Aorta (tissue), 5 donors: ENCODE results near the gene MMP11. TPM values are rescaled to one million over a fixed set of nuclear protein-coding genes. Genes with fewer than 3 reads are reported as not detected.
A peak's percentile ranks its signal among the peaks of the same experiment; 100 is the strongest.

Experiments used
- ATAC-seq: fragments of 200-7000 bp; cut with Tn5 transposase; one replicate; pipeline ENCODE4 v1.9.1; 2022; ENCODE audit warnings: moderate library complexity; ENCODE audit not compliant: low FRiP score
- DNase-seq, 2 donors: peaks; one replicate each; pipeline ENCODE4 v3.0.0-alpha.2; 2020
- H3K27ac ChIP-seq, 2 donors: one replicate each; pipeline ENCODE4 v1.5.1; 2013; ENCODE audit warnings: low read length in 2 of 2, mild to moderate bottlenecking in 2 of 2, moderate library complexity in 2 of 2, control low read depth in 1 of 2, inconsistent platforms in 1 of 2, low read depth in 1 of 2
- H3K27me3 ChIP-seq, 2 donors: one replicate each; pipeline ENCODE4 v1.6.1; 2013; ENCODE audit warnings: control low read depth in 1 of 2, low read length in 1 of 2, mild to moderate bottlenecking in 1 of 2, moderate library complexity in 1 of 2; ENCODE audit not compliant: insufficient read depth in 2 of 2, control insufficient read depth in 1 of 2
- H3K36me3 ChIP-seq, 2 donors: one replicate each; pipeline ENCODE4 v1.6.1; 2013; ENCODE audit warnings: control low read depth in 1 of 2, low read length in 1 of 2, mild to moderate bottlenecking in 1 of 2; ENCODE audit not compliant: insufficient read depth in 2 of 2, control insufficient read depth in 1 of 2
- H3K4me1 ChIP-seq, 2 donors: one replicate each; pipeline ENCODE4 v1.6.1; 2013; ENCODE audit warnings: low read length in 2 of 2, control low read depth in 1 of 2, mild to moderate bottlenecking in 1 of 2, moderate library complexity in 1 of 2; ENCODE audit not compliant: insufficient read depth in 2 of 2, control insufficient read depth in 1 of 2
- H3K4me3 ChIP-seq, 2 donors: one replicate each; pipeline ENCODE4 v1.5.1; 2013; ENCODE audit warnings: low read length in 2 of 2, control low read depth in 1 of 2, mild to moderate bottlenecking in 1 of 2
- H3K9me3 ChIP-seq: one replicate; pipeline ENCODE4 v1.6.1; 2013; ENCODE audit warnings: mild to moderate bottlenecking, low read length; ENCODE audit not compliant: control insufficient read depth
- WGBS, 2 donors: extraction: QIAGEN DNeasy Blood & Tissue Kit; methylation state at CpG; one replicate each; pipeline ENCODE4 v1.1.7; 2013; 5-methylcytosine and 5-hydroxymethylcytosine counted together
- intact Hi-C, 2 donors: fragments of 100-400 bp; cut with DNase I; formaldehyde crosslinking; loops; one replicate each; pipeline versions ENCODE4 v1.14.2 to v1.15.0; 2022
- polyA plus RNA-seq, 2 donors: library from polyadenylated mRNA; stranded (reverse); fragments of 200-250 nt; gene quantifications; one replicate each; pipeline ENCODE4 v1.2.3, GENCODE V29; 2013
- total RNA-seq, 2 donors: library from RNA; stranded (reverse); fragmentation: NEBNext Ultra II Directional; extraction: Animal tissue kit (Norgen Biotek cat#: 25700); gene quantifications; one replicate each; pipeline ENCODE4 v1.2.1, GENCODE V29; 2021
- donor health status: healthy with polysubstance abuse.
- donor health status: Bipolar disorder and iron deficiency.
- donor health status: DM: no; HTN: no; CAD: no.
- donor health status: DM: no; HTN: no; CAD: no.
- donor health status: DM: yes; HTN: yes; CAD: no.

Gene MMP11
- total and polyA plus RNA-seq, 4 donors, result 1.3 to 5.1 (median 3.2) TPM

DNA sequence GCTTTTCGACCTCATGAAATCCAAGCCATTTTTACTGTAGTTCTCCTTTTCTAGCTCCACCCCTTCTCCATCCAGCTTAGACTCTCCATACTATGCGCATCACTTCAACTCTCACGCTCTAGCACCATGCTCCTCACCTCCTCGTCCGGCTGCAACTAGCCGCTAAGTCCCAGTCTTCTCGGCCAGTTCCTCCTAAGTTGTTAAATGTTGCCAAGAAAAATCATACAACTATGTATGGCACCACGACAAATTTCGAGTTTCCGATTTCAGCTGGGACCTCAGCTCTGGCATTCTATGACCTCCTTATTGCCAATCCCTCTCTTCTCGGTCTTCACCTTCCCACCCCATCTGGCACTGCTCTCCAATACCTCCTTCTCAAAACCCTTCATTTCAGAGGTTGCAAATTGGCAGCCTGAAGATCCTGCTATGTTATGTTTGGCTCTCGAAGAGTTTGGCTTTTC, 22.8 kb upstream of the MMP11 start:
- intact Hi-C loops, result loop anchor here in 1 of 2 donors (1.0 kb wide), 1 partner anchor 36 kb away; the partner anchor contains the start of gene SMARCB1
- peak overlapping the region; percentile 42 to 81 for H3K4me3 ChIP-seq
- ATAC-seq, result peak; percentile 58
- no peaks in the 10 kb centered on the region for H3K9me3 ChIP-seq
- 3 to 6% methylated on average over 12 of the region's 12 CpGs for WGBS, 2 donors
- no peaks in the 10 kb centered on the region for H3K36me3 ChIP-seq
- peak overlapping the region; percentile 37 to 53 for H3K27ac ChIP-seq
- no peaks in the 10 kb centered on the region for H3K4me1 ChIP-seq
- DNase-seq, result no peak
- H3K27me3 ChIP-seq, result no peaks in the 10 kb centered on the region

DNA sequence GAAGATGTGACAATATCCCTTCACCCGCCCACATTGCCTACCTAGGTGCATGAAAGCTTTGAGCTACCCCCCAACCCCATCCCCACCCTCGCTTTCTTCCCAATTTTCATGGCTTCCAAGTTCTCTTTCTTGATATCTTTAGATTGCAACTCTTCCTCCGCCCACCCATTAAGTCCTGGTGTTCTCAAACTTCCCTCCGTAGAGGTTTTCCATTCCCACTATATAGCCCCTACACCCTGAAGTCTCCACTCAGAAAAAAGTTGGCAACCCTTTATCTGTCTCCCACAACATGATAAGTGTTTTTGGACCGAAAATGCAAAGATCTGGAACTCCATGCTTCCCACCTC, 22.3 kb upstream of the MMP11 start:
- ATAC-seq (no peak), DNase-seq (no peak)
- intact Hi-C loops, result loop anchor here in 1 of 2 donors (1.0 kb wide), 1 partner anchor 36 kb away; the partner anchor contains the start of gene SMARCB1
- no peaks in the 10 kb centered on the region for H3K9me3 ChIP-seq
- H3K27me3 ChIP-seq, result no peaks in the 10 kb centered on the region
- no peaks in the 10 kb centered on the region for H3K36me3 ChIP-seq
- WGBS, 2 donors, result 2 to 3% methylated on average over 5 of the region's 5 CpGs
- H3K4me1 ChIP-seq, result no peaks in the 10 kb centered on the region
- peak overlapping the region; percentile 42 to 81 for H3K4me3 ChIP-seq
- H3K27ac ChIP-seq, result peak overlapping the region; percentile 48 to 53

DNA sequence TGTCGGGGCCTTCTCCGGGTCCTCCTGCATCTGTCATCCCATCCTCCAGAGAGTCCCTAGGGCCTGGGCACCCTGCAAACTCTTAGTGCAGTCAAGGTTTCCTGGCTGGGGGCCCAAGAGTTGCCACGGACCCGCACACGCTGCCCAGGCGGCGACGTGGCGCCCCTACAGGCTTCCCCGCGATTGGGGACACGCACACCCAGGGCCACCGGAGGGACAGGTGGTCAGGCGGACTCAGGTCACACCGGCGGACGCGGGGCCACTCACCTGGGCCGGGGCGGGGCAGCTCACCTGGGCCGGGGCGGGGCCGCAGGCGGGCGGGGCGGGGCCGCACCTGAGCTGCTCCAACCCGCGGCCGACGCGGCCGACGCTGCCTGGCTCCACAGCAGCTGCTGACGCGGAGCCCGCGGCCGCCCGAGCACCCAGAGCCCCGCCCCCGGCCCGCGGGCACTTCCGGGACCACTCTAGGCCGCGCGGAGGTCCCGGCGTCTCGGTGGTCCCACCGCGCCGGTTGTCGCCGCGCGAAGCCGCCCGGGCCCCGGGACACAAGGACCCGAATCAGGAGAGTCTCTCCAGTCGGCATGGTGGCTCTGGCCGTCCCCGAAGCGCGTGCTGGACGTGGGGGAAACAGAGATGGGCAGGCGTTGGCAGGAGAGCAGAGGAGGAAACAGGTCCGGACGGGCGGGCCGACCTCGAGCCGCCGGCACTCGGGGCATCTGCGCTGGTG, 21.8 kb upstream of the MMP11 start, which contains the start of gene ZNF70:
TSS of gene ZNF70 (minus strand) at position 399 of the 727 bp plus-strand sequence. CDS start 5,972 bp downstream, outside the sequence.
- DNase-seq (peak; percentile 92 to 94), ATAC-seq (peak; percentile 95)
- Histone ChIP-seq H3K27ac (peak within 1 kb of the TSS; percentile 53 to 88), H3K36me3 (no peaks in the 10 kb centered on the region), H3K9me3 (no peaks in the 10 kb centered on the region), H3K27me3 (no peaks in the 10 kb centered on the region), H3K4me3 (peak within 1 kb of the TSS; percentile 42 to 81), H3K4me1 (no peaks in the 10 kb centered on the region)
- intact Hi-C loops, result loop anchor here in 1 of 2 donors (1.0 kb wide), 1 partner anchor 35 kb away; the partner anchor contains the start of gene SMARCB1
- WGBS, 2 donors, result 0 to 1% methylated on average over 48 to 78 of the region's 78 CpGs

DNA sequence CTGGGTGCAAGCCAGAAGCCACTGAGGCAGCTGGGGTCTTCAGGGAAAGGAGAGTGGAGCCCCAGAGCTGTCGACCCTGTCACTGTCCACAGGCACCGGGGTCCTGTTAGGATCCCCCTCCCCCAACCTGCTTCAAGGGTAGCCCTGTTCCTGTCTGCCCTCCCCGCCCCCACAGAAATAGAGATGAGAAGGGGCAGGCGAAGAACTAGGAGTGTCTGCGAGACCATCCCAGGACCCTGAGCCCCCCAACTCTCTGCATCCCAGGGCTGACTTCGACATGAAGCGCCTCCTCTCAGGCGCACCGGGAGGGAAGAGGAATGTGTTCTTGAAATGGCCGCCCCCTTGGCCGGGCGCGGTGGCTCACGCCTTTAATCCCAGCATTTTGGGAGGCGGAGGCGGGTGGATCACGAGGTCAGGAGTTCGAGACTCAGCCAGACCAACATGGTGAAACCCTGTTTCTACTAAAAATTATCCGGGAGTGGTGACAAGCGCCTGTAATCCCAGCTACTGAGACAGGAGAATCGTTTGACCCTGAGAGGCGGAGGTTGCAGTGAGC, 21.1 kb upstream of the MMP11 start:
- intact Hi-C loops, result no loop called here
- Histone ChIP-seq H3K9me3 (no peaks in the 10 kb centered on the region), H3K27me3 (no peaks in the 10 kb centered on the region), H3K4me3 (peak overlapping the region; percentile 39 to 81), H3K27ac (peak overlapping the region in 1 of 2 donors; percentile 88), H3K4me1 (no peaks in the 10 kb centered on the region), H3K36me3 (no peaks in the 10 kb centered on the region)
- ATAC-seq (peak; percentile 16), DNase-seq (no peak)
- 18 to 23% methylated on average over 22 of the region's 22 CpGs for WGBS, 2 donors

DNA sequence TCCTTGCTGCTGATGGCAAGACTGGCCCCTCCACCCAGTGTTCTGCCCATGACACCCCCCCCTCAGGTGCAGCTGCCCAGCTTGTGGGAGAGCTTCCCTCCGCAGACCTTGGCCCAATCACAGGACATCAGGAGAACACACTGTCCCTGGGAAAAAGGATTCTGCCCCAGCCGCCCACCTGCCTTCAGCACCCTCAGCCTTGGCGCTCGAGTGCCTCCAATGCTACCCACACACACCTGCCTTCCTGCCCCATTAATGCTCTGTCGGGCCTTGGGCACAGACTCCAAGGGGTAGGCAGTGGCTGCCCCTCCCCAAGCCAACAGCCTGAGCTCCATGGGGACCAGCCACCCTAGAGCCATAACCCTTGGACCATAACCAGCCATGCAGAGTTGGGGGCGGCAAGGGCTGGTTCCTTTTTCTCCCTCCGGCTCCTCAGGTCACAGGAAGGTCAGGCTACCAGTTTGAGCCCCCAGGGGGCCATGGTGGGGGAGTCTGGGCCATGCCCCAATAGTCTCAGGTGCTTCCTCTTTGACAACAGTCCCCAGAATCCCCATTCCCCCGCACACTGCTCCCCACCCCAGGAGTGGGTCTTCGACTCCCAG, 20.5 kb upstream of the MMP11 start:
- Histone ChIP-seq H3K27me3 (no peaks in the 10 kb centered on the region), H3K27ac (no peak overlapping the region), H3K9me3 (no peaks in the 10 kb centered on the region), H3K4me3 (no peak overlapping the region), H3K4me1 (no peaks in the 10 kb centered on the region), H3K36me3 (no peaks in the 10 kb centered on the region)
- no peak for DNase-seq
- WGBS, 2 donors, result 93 to 94% methylated on average over 9 of the region's 9 CpGs
- intact Hi-C loops, result no loop called here
- ATAC-seq, result no peak

DNA sequence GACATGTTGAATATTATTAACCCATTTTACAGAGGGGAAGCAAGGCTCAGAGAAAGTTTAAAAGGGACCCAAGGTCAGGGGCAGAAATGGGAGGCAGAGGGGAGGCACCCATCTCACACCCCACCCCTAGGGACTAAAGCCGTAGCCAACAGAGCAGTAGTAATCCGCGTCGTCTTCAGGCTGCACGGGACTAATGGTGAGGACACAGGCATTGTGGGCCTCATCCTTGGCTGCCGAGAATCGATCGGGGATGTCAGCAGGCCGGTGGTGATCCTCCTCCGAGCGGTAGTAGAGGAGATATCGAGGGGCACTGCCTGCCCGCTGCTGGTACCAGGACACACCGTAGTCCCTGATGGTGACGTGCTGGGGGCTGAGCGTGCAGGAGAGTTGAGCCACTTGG, 19.9 kb upstream of the MMP11 start:
- intact Hi-C loops, result no loop called here
- DNase-seq, result no peak
- no peaks in the 10 kb centered on the region for H3K9me3 ChIP-seq
- no peaks in the 10 kb centered on the region for H3K27me3 ChIP-seq
- H3K4me1 ChIP-seq, result no peaks in the 10 kb centered on the region
- no peak overlapping the region for H3K4me3 ChIP-seq
- H3K27ac ChIP-seq, result no peak overlapping the region
- H3K36me3 ChIP-seq, result no peaks in the 10 kb centered on the region
- no peak for ATAC-seq
- 94 to 96% methylated on average over 16 of the region's 16 CpGs for WGBS, 2 donors

DNA sequence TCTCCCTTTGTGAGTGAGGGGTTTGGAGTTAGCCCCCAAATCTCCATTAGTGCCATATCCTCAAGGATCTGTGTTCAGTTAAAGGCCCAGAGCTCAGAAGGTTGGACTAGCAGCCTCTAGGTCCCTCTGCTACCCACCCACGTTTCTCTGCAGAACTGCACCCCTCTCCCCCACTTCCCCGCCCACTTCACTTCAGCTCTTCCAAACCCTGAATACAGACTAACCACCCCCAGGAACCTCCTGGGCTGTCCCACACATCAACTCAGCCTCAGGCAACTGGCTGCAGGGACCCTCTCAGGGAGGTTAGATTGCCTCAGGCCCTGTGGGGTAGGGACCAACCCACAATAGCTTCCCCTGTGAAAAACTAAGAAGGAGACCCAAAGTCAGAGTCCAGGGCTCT, 19.3 kb upstream of the MMP11 start:
- 75 to 79% methylated on average over 2 of the region's 2 CpGs for WGBS, 2 donors
- no peak overlapping the region for H3K4me3 ChIP-seq
- ATAC-seq, result no peak

DNA sequence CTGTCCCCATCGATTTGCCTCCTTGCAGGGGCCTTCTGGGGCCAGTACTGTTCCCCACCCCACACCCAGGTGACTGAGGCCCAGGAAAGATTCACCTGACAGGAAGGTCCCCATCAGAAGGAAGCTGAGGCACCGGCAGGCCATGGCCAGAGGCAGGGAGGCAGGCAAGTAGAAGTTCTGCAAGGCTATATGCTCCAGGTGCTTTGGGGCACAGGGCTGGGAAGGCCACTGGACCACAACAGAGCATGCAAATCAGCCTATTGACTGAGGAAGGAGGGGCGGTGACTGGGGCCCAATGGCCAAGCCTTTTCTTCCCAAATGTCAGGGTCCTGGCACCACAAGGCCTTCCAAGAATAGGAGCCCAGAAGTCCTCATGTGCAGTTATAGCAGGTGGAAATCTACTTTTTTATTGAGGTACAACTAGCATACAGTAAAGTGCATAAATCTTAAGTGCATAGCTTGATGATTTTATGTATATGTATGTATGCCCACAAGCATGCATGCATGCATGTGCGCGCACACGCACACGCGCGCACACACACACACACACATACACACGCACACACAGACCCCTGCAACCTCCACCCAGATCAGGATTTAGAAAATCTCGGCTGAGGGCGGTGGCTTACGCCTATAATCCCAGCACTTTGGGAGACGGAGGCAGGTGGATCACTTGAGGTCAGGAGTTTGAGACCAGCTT, 18.3 kb upstream of the MMP11 start, which contains the start of gene VPREB3:
TSS of gene VPREB3 (minus strand) at position 206 of the 700 bp plus-strand sequence. CDS start at position 144, 62 bp downstream.
- ATAC-seq, result no peak

More for the DNA sequence above, 19.3 kb upstream of the MMP11 start:
- H3K27ac ChIP-seq, result no peak overlapping the region
- no peaks in the 10 kb centered on the region for H3K36me3 ChIP-seq
- H3K4me1 ChIP-seq, result no peaks in the 10 kb centered on the region
- no peaks in the 10 kb centered on the region for H3K27me3 ChIP-seq
- no peaks in the 10 kb centered on the region for H3K9me3 ChIP-seq
- intact Hi-C loops, result no loop called here
- DNase-seq, result no peak

More for the DNA sequence above, 18.3 kb upstream of the MMP11 start, which contains the start of gene VPREB3:
- Histone ChIP-seq H3K4me1 (no peaks in the 10 kb centered on the region), H3K27me3 (no peaks in the 10 kb centered on the region), H3K9me3 (no peaks in the 10 kb centered on the region), H3K36me3 (no peaks in the 10 kb centered on the region), H3K27ac (no peak within 1 kb of the TSS), H3K4me3 (no peak within 1 kb of the TSS)
- DNase-seq, result no peak
- 86 to 87% methylated on average over 14 of the region's 14 CpGs for WGBS, 2 donors
- intact Hi-C loops, result no loop called here
